ENCODE data around the gene HSDL1. TPM values are rescaled to one million over a fixed set of nuclear protein-coding genes. Genes with fewer than 3 reads are reported as not detected.

Gene HSDL1
- total RNA-seq, 2 donors from 2014 or later: 6.3 to 8.0 TPM

DNA sequence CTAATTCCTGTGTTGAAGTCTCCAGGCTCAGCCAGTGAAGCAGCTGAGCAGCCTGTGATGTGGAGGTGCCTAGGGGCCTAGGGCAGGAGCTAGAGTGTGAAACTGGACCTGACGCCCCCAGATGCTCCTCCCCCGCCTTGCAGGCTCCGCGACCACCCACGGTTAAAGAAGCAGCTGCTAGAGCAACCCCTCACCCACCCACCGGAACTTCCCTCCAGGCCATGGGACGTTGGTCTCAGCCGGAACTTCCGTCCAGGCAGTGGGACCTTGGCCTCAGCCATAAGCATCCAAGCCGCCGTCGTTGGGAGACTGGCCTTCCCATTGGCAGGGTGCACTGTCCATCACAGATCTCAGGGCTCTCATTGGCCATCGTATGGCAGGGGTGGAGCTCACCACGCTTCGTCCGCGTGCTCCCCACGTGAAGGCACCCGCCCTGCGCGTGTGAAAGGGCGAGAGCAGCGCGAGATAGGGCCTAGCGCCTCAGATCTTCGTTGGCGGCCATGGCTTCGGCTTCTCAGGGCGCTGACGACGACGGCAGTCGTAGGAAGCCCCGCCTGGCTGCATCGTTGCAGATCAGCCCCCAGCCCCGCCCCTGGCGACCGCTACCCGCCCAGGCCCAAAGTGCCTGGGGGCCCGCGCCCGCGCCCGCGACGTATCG lies 45.9 kb upstream of the HSDL1 start, which contains the start of gene ADAD2:
Gene ADAD2, plus strand, starts transcription at position 427 of the 658 bp plus-strand sequence. Its CDS starts 74 bp downstream, at position 501.
- Histone ChIP-seq H3K4me1 (peaks cover 9% of the 10 kb centered on the region), H3K9me3 (no peaks in the 10 kb centered on the region), H3K27me3 (no peaks in the 10 kb centered on the region), H3K36me3 (replicated peaks in 1 of 2; ENCODE audit: insufficient read depth in 1 of 2, low read depth in 2 of 2) (no peaks in the 10 kb centered on the region), H3K27ac (no peak within 1 kb of the TSS), H3K4me3 (no peak within 1 kb of the TSS)
- WGBS, 2 donors: 81 to 86% methylated on average over 6 to 47 of the region's 47 CpGs
- intact Hi-C loops (cut with DNase I): loop anchor here (10.0 kb wide), 1 partner anchor 226 kb away; the partner anchor contains the start of gene NECAB2
- DNase-seq: no peak
- TF ChIP-seq, protein P1, sequence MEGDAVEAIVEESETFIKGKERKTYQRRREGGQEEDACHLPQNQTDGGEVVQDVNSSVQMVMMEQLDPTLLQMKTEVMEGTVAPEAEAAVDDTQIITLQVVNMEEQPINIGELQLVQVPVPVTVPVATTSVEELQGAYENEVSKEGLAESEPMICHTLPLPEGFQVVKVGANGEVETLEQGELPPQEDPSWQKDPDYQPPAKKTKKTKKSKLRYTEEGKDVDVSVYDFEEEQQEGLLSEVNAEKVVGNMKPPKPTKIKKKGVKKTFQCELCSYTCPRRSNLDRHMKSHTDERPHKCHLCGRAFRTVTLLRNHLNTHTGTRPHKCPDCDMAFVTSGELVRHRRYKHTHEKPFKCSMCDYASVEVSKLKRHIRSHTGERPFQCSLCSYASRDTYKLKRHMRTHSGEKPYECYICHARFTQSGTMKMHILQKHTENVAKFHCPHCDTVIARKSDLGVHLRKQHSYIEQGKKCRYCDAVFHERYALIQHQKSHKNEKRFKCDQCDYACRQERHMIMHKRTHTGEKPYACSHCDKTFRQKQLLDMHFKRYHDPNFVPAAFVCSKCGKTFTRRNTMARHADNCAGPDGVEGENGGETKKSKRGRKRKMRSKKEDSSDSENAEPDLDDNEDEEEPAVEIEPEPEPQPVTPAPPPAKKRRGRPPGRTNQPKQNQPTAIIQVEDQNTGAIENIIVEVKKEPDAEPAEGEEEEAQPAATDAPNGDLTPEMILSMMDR (IDR thresholded peaks at IDR 0.05): no peak
- no peak for TF ChIP-seq POLR2A (IDR thresholded peaks at IDR 0.05)
- no peak for ATAC-seq

DNA sequence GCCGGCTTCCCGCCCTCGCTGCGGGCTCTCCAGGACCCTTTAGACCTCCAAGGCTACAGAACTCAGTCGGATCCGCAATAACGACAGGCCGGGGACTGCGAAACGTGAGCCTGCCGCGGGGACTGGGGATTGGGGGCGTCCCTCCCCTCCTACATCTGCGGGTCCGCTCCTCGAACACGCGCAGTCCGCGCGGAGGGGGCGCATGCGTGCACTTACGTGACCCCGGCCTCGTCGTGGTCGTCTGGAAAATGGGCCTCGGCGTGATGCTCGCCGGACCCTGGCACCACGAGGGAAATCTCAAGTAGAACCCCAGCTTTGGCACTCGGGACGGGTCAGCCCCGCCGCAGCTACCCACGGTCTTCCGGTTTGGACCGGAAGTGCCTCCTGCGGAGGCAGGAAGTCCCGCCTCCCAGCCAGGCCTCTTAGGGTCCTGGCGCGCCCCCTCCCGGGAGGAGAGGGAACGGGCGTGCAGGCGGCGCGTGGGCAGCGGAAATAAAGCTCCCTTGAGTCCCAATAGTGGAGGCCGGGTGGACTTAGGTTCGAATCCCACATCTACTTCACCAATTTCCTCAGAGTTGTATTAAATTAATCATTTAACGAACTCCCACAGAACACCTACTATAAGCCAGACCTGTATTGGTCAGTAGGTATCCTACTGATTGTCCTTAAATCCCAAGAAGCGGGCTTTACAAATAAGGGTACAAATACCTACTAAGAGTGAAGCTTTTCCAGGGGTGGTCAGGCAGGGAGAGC lies 41.9 kb upstream of the HSDL1 start, which contains the start of gene TAF1C:
Gene TAF1C, minus strand, starts transcription at position 373 of the 753 bp plus-strand sequence. CDS start 2,069 bp downstream, outside the sequence.
- TF ChIP-seq POLR2A (IDR thresholded peaks at IDR 0.05): peak in 2 of 3 donors; percentile 59 to 63
- TF ChIP-seq, protein P1 (IDR thresholded peaks at IDR 0.05): peak; percentile 94 to 99 (median 97)
- DNase-seq (peak; percentile 94 to 96 (median 94)), ATAC-seq (peak; percentile 97)
- Histone ChIP-seq H3K4me1 (peaks cover 34% of the 10 kb centered on the region), H3K4me3 (peak within 1 kb of the TSS; percentile 26 to 51), H3K27ac (peak within 1 kb of the TSS; percentile 40 to 77 (median 56)), H3K27me3 (no peaks in the 10 kb centered on the region), H3K36me3 (replicated peaks in 1 of 2; ENCODE audit: insufficient read depth in 1 of 2, low read depth in 2 of 2) (peaks cover 0 to under 1% of the 10 kb centered on the region in 2 donors), H3K9me3 (no peaks in the 10 kb centered on the region)
- intact Hi-C loops (cut with DNase I): loop anchor here (10.0 kb wide), 1 partner anchor 102 kb away; no protein-coding TSS in a partner anchor
- 2 to 11% methylated on average over 9 to 55 of the region's 55 CpGs for WGBS, 2 donors

DNA sequence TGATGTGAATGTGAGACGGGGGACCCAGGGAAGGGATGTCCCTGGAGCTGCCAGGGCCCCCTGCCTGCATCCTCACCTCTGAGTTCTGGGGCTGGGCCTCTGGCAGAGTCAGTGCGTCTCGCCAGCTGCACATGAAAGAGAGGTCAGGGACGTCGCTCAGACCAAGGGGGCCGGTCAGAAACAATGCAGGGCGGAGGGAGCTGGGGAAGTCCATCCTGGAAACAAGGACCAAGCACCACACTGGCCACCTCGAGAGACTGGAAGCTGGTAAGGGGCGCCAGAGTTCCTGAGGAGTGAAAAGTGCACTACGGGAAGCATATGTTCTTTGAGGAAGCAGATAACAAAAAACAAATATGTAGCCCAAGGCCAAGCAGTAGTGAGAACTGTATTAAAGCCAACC lies 39.8 kb upstream of the HSDL1 start:
- Histone ChIP-seq H3K4me3 (no peak overlapping the region), H3K4me1 (peaks cover 34% of the 10 kb centered on the region), H3K27ac (peak overlapping the region in 3 of 4 donors; percentile 11 to 49 (median 37)), H3K36me3 (replicated peaks in 1 of 2; ENCODE audit: insufficient read depth in 1 of 2, low read depth in 2 of 2) (peaks cover 0 to 14% of the 10 kb centered on the region in 2 donors), H3K27me3 (no peaks in the 10 kb centered on the region), H3K9me3 (no peaks in the 10 kb centered on the region)
- intact Hi-C loops (cut with DNase I): loop anchor here (5.0 to 10.0 kb wide), 2 partner anchors 37 to 100 kb away; partner anchors contain the start of genes DNAAF1 and HSDL1
- ATAC-seq (peak; percentile 20), DNase-seq (peak in 1 of 4 donors; percentile 30)
- TF ChIP-seq, protein P1 (IDR thresholded peaks at IDR 0.05): no peak
- no peak for TF ChIP-seq POLR2A (IDR thresholded peaks at IDR 0.05)
- 53 to 56% methylated on average over 9 of the region's 10 CpGs for WGBS, 2 donors

DNA sequence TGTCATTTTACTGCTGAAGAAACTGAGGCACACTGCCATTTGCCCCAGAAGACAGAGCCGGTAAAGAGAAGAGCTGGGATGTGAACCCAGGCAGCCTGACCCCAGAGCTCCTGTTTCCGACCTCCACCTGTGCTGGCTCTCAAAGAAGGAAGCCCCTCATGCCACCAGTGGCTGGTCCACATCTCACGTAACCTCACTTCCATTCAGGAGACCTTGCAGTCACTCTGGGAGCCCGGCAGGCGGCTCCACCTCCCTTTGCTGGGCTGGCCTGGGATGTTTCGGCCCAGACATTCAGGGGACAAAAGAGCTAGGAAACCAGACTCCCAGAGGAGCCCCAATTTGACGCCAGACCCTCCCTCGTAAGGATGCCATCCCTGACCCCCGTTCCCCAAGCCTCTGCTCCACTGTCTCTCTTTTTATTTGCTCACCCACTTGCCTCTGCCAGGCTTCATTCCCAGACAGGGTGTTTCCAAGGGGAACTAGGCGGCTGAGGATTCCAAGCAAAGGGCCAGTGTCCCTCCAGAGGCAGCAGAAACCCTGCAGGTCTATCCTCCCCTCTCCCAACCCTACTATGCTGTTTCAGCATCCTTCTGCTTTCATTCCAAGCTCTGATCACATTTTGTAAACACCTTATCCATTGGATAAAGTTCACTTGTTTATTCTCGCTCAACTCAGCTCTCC lies 39.1 kb upstream of the HSDL1 start:
- Histone ChIP-seq H3K4me1 (peaks cover 34% of the 10 kb centered on the region), H3K4me3 (no peak overlapping the region), H3K9me3 (no peaks in the 10 kb centered on the region), H3K27me3 (no peaks in the 10 kb centered on the region), H3K27ac (peak overlapping the region in 3 of 4 donors; percentile 11 to 49 (median 37)), H3K36me3 (replicated peaks in 1 of 2; ENCODE audit: insufficient read depth in 1 of 2, low read depth in 2 of 2) (peaks cover 0 to 16% of the 10 kb centered on the region in 2 donors)
- no peak for ATAC-seq
- no peak for TF ChIP-seq POLR2A (IDR thresholded peaks at IDR 0.05)
- TF ChIP-seq, protein P1 (IDR thresholded peaks at IDR 0.05): no peak
- WGBS, 2 donors: 71 to 76% methylated on average over 6 to 11 of the region's 11 CpGs
- intact Hi-C loops (cut with DNase I): loop anchor here (5.0 to 10.0 kb wide), 2 partner anchors 37 to 99 kb away; partner anchors contain the start of genes DNAAF1 and HSDL1
- DNase-seq: no peak

Measured in body of pancreas (tissue), 4 donors.